ENCODE data around the gene MTHFR. TPM values are rescaled to one million over a fixed set of nuclear protein-coding genes. Genes with fewer than 3 reads are reported as not detected.

Gene MTHFR
- total RNA-seq, 1 donor from 2014 or later: 18.4 TPM

DNA sequence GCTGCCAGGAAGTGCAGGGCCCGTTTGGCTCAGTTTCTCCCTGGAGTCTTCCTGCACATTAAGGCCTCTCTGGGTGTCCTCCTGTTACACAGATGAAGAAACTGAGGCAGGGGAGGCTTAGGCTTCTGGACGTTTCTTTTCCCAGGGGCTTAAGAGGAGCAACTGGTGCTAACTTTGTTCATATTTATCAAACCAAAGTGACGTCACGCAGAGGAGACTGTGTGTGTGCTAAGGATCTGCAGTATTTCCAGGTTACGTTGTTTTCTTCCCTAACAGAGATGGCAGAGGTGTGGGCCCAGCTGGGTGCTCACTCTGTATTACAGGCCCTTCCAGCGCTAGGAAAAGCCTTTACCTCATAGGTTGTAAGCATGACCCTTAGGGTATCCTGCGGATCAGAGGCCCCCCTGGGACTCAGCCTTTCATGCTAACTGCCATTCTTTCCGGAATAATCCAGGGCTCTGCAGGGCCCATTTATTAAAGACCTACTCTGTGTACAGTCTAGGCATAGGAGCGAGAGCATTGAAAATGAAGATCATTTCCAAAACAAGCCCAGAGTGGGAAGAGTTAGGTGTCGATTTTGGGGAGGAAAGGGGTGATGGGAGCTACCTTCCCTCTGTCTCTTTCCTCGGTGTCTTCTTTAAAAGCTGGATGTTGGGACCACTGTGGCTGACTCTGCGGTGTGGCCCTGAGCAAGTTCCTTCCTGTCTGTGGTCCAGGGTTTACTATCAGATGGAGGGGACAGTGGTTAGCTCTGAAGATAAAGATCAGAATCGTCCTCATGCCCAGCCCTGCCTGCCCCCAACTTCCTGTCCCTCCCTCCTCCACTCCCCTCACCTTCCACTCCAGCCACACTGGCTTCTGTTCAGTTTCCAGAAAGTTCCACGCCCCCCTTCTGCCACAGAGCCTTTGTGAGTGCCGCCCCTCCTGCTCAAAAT is 65.2 kb downstream of the MTHFR start:
- peaks cover 7% of the 10 kb centered on the region for H3K36me3 Mint-ChIP-seq (ENCODE audit: low read depth)
- DNase-seq: peak; percentile 83
- peak overlapping the region; percentile 16 for H3K27ac Mint-ChIP-seq
- H3K4me3 Mint-ChIP-seq: peak overlapping the region; percentile 68
- H3K4me1 Mint-ChIP-seq: peaks cover 54% of the 10 kb centered on the region
- H3K9me3 Mint-ChIP-seq: no peaks in the 10 kb centered on the region
- intact Hi-C loops (cut with micrococcal nuclease): no loop called here
- H3K27me3 Mint-ChIP-seq: no peaks in the 10 kb centered on the region

DNA sequence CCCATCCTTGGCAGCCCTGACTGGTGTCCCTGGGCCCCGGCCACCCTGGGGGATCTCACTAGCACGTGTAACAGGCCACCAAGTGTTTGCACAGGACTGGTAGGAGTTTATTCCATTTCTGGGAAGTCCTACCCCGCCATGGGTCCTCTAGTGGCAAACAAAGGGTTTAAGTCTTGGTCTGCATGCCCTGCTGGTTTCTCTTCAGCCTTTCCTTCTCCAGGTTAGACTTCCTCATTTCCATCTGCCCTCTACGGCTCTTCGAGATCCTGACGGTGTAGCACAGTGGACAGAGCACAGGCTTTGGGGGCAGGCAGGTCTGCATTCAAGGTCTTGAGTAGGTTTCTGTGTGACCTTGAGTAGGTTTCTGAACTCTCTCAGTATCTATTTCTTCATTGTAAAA is 67.0 kb downstream of the MTHFR start:
- Mint-ChIP-seq H3K36me3 (ENCODE audit: low read depth) (peaks cover 7% of the 10 kb centered on the region), H3K27me3 (no peaks in the 10 kb centered on the region), H3K4me3 (no peak overlapping the region), H3K27ac (no peak overlapping the region), H3K4me1 (peaks cover 55% of the 10 kb centered on the region), H3K9me3 (no peaks in the 10 kb centered on the region)
- intact Hi-C loops (cut with micrococcal nuclease): loop anchor here (5.0 to 10.0 kb wide), 3 partner anchors 76 to 464 kb away; partner anchors contain the start of genes FBXO6 and UBIAD1
- no peak for DNase-seq

DNA sequence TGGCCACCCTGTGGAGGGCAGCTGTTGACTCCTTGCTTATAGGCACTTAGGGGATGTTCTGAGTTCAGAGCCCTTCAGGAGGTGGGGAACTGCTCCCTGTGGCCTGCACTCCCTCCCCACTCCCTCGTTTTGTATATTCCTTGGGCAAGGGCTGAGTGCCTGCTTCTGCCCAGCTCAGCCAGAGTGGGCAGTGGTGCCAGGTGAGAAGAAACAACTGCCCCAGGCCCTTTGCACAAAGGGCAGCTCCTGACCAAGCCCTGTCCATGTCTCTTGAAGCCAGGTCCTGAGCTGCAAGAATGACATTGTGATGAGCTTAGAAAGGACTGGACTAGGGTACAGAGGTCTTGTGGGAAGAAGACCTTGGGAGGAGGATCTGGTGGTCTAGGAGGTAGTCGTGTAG is 67.7 kb downstream of the MTHFR start:
- H3K4me1 Mint-ChIP-seq: peaks cover 57% of the 10 kb centered on the region
- H3K4me3 Mint-ChIP-seq: no peak overlapping the region
- no peak for DNase-seq
- intact Hi-C loops (cut with micrococcal nuclease): loop anchor here (5.0 to 10.0 kb wide), 3 partner anchors 76 to 463 kb away; partner anchors contain the start of genes FBXO6 and UBIAD1
- H3K9me3 Mint-ChIP-seq: no peaks in the 10 kb centered on the region
- no peaks in the 10 kb centered on the region for H3K27me3 Mint-ChIP-seq
- H3K36me3 Mint-ChIP-seq (ENCODE audit: low read depth): peaks cover 7% of the 10 kb centered on the region
- no peak overlapping the region for H3K27ac Mint-ChIP-seq

DNA sequence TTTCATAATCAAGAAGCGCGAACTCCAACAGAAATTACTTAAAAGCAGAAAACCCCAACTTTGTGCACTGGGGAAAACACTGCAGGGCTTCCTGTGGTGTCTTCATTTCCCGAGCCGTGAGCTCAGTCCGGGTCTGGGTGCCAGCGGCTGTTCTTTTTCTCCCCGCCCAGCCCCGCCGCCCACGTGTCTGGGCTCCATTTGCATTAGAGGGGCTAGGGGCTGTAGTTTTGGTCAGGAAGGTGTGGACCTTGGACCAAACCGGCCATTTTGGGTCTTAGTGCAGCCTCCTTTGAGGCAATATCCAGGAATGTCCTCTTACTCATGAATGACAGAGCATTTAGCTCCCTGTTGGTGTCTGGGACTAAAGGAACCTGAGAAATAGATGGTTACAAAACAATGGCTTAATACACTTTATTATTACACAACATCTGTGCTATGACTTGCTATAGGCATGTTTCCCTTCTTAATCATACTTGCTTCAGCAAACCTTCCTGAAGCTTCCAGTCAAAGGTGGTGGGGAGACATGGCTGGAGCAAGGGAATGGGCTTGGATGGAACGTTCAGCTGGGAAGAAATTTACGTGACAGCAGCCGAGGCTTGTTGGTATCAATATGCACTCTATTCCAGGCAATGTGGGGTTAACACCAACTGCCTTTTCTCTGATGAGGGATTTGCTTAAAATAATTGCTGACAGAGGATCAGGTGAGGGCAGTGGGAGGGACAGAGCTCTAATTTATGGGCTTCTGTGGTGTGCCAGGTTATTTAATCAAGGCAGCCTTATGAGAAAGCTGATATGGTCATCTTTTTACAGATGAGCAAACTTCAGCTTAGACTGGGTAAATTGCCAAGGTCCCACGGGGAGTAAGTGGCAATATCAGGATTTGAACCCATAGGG is 68.8 kb downstream of the MTHFR start:
- H3K36me3 Mint-ChIP-seq (ENCODE audit: low read depth): peaks cover 4% of the 10 kb centered on the region
- peak; percentile 85 for DNase-seq
- peak overlapping the region; percentile 98 for H3K4me3 Mint-ChIP-seq
- H3K27me3 Mint-ChIP-seq: no peaks in the 10 kb centered on the region
- no peaks in the 10 kb centered on the region for H3K9me3 Mint-ChIP-seq
- H3K27ac Mint-ChIP-seq: no peak overlapping the region
- peaks cover 55% of the 10 kb centered on the region for H3K4me1 Mint-ChIP-seq
- intact Hi-C loops (cut with micrococcal nuclease): loop anchor here (2.0 to 10.0 kb wide), 4 partner anchors 70 to 462 kb away; partner anchors contain the start of genes CLCN6, FBXO6 and UBIAD1

DNA sequence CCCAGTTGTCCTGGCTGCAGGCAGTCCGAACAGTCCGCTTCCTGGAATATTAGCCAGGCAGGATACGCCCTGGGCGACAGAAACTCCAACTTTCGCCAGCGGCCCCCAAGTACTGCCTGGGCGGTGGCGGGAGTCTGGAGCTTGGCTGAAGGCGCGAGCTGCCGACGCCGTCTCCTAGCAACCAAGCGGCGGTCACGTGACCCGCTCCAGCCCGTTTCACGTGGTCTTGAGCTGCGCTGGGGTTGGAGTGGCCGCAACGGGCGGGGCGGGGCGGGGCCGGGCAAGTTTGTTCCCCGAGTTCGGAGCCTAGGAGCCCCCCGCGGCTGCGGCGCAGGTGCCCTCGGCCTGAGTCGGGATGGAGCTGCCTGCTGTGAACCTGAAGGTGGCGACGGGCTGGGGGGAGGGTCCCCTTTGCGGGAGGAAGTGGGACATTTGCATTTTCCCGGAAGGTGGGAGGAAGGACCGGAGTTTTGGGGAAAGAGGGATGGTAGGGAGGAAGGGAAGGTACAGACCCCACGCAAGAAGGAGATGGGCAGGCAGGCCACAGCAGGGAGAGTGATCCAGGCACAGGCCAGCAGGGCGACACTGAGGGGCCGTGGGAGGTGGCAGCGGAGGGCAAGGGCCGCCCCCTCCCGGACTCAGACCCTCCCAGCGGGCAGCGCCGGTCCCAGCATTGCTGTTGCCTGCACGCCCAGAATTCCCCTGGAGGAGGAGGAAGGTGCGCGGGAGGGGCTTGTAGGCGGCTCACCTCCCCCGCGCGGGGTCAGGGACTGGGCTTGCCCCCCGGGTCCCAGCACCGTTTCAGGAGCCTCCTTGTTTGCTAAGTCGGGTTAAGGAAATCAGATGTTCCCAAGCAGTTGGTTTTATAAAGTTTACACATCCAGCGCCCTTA is 69.7 kb downstream of the MTHFR start, which contains the start of gene AGTRAP:
AGTRAP (plus strand) TSS at position 283 of the 892 bp plus-strand sequence; CDS start at position 356, 73 bp downstream.
- H3K36me3 Mint-ChIP-seq (ENCODE audit: low read depth): peaks cover 4% of the 10 kb centered on the region
- DNase-seq: peak; percentile 96
- H3K4me1 Mint-ChIP-seq: peaks cover 54% of the 10 kb centered on the region
- peak within 1 kb of the TSS; percentile 93 for H3K27ac Mint-ChIP-seq
- H3K27me3 Mint-ChIP-seq: no peaks in the 10 kb centered on the region
- H3K9me3 Mint-ChIP-seq: no peaks in the 10 kb centered on the region
- intact Hi-C loops (cut with micrococcal nuclease): loop anchor here (2.0 to 10.0 kb wide), 4 partner anchors 71 to 461 kb away; partner anchors contain the start of genes CLCN6, FBXO6 and UBIAD1
- H3K4me3 Mint-ChIP-seq: peak within 1 kb of the TSS; percentile 98

Other genes starting within 250 kb of the MTHFR start
- 0.76 and 1.0 TPM in 2 replicates for gene FBXO2, start 151.5 kb downstream of the MTHFR start, total RNA-seq
- gene FBXO44, start 151.1 kb downstream of the MTHFR start, total RNA-seq: 20.6 and 25.4 TPM in 2 replicates
- 17.3 and 17.8 TPM in 2 replicates for gene FBXO6, start 141.8 kb downstream of the MTHFR start, total RNA-seq
- 80.1 and 81.5 TPM in 2 replicates for gene MAD2L2, start 124.8 kb downstream of the MTHFR start, total RNA-seq
- gene DRAXIN, start 114.3 kb downstream of the MTHFR start, total RNA-seq: not detected in 2 replicates
- 13.1 and 14.0 TPM in 2 replicates for gene AGTRAP, start 69.8 kb downstream of the MTHFR start, total RNA-seq
- gene C1orf167, start 43.8 kb downstream of the MTHFR start, total RNA-seq: not detected in 2 replicates
- gene CLCN6, start 227 bp upstream of the MTHFR start, total RNA-seq: 12.7 and 15.2 TPM in 2 replicates
- gene NPPA, start 41.8 kb upstream of the MTHFR start, total RNA-seq: not detected in 2 replicates
- gene NPPB, start 53.0 kb upstream of the MTHFR start, total RNA-seq: not detected in 2 replicates
- gene KIAA2013, start 120.5 kb upstream of the MTHFR start, total RNA-seq: 34.1 and 36.5 TPM in 2 replicates
- 40.3 and 40.6 TPM in 2 replicates for gene PLOD1, start 128.8 kb upstream of the MTHFR start, total RNA-seq
- 84.6 and 88.7 TPM in 2 replicates for gene MFN2, start 174.5 kb upstream of the MTHFR start, total RNA-seq
- 68.9 and 73.9 TPM in 2 replicates for gene MIIP, start 213.5 kb upstream of the MTHFR start, total RNA-seq